T-helper 17 cell (primary cell): Measurements from ENCODE around the gene MLIP. TPM values are rescaled to one million over a fixed set of nuclear protein-coding genes. Genes with fewer than 3 reads are reported as not detected.

Source experiments
- ATAC-seq: fragments of 150-1000 bp; cut with Tn5 transposase; 2 replicates; pipeline ENCODE4 v1.10.0; 2021; ENCODE audit warnings: mild to moderate bottlenecking, moderate library complexity
- DNase-seq, 3 donors: peaks; one replicate each; pipeline versions ENCODE4 v3.0.0 to v3.0.0-alpha.2; 2020 to 2021
- H3K9me3 ChIP-seq: one replicate; pipeline ENCODE4 v1.7.0; 2013; ENCODE audit warnings: low read length, mild to moderate bottlenecking; ENCODE audit not compliant: control insufficient read depth, poor library complexity, severe bottlenecking
- H3K27ac Mint-ChIP-seq: one replicate; pipeline ENCODE4 v1.8.0; 2022; ENCODE audit warnings: mild to moderate bottlenecking, moderate library complexity, mixed read lengths
- H3K27me3 Mint-ChIP-seq: one replicate; pipeline ENCODE4 v1.8.0; 2022; ENCODE audit warnings: mixed read lengths
- H3K36me3 Mint-ChIP-seq: one replicate; pipeline ENCODE4 v1.8.0; 2022; ENCODE audit warnings: low read depth, mixed read lengths
- H3K4me1 Mint-ChIP-seq: one replicate; pipeline ENCODE4 v1.8.0; 2022; ENCODE audit warnings: mild to moderate bottlenecking, mixed read lengths
- H3K4me3 Mint-ChIP-seq: one replicate; pipeline ENCODE4 v1.8.0; 2022; ENCODE audit warnings: mild to moderate bottlenecking, moderate library complexity, mixed read lengths
- total RNA-seq, 4 donors: library from RNA in 2 of 4; stranded (reverse) in 2 of 4; gene quantifications; one replicate each; pipeline ENCODE4 v1.2.3 and lab custom pipeline; 2022 to 2026

MLIP gene
- total RNA-seq, 2 donors from 2014 or later = not detected

- Mint-ChIP-seq H3K27ac (no peak overlapping the region), H3K4me3 (no peak overlapping the region), H3K27me3 (peaks cover 6% of the 10 kb centered on the region), H3K36me3 (no peaks in the 10 kb centered on the region), H3K4me1 (no peaks in the 10 kb centered on the region)
- no peaks in the 10 kb centered on the region for H3K9me3 ChIP-seq
- no peak for DNase-seq
- ATAC-seq = no peak
Observed at GRCh38 chr6:54103497-54103896, 7.7 kb upstream of the MLIP start.

GRCh38 chr6:54106727-54107126 lies 4.5 kb upstream of the MLIP start:
- no peak for ATAC-seq
- no peaks in the 10 kb centered on the region for H3K36me3 Mint-ChIP-seq

GRCh38 chr6:54107470-54108090 lies 3.7 kb upstream of the MLIP start:
- H3K4me1 Mint-ChIP-seq = no peaks in the 10 kb centered on the region
- no peak for DNase-seq
- no peak overlapping the region for H3K4me3 Mint-ChIP-seq
- H3K27me3 Mint-ChIP-seq = peaks cover 6% of the 10 kb centered on the region
- H3K27ac Mint-ChIP-seq = no peak overlapping the region
- no peaks in the 10 kb centered on the region for H3K9me3 ChIP-seq
- no peaks in the 10 kb centered on the region for H3K36me3 Mint-ChIP-seq
- ATAC-seq = no peak

More at GRCh38 chr6:54106727-54107126, 4.5 kb upstream of the MLIP start:
- no peak overlapping the region for H3K27ac Mint-ChIP-seq
- H3K4me3 Mint-ChIP-seq = no peak overlapping the region
- no peaks in the 10 kb centered on the region for H3K4me1 Mint-ChIP-seq
- no peaks in the 10 kb centered on the region for H3K9me3 ChIP-seq
- H3K27me3 Mint-ChIP-seq = peaks cover 6% of the 10 kb centered on the region
- no peak for DNase-seq

GRCh38 chr6:54108271-54108670 lies 3.0 kb upstream of the MLIP start:
- ATAC-seq = no peak
- Mint-ChIP-seq H3K4me3 (no peak overlapping the region), H3K27ac (no peak overlapping the region), H3K4me1 (no peaks in the 10 kb centered on the region), H3K27me3 (peaks cover 6% of the 10 kb centered on the region), H3K36me3 (no peaks in the 10 kb centered on the region)
- no peak for DNase-seq
- H3K9me3 ChIP-seq = no peaks in the 10 kb centered on the region

GRCh38 chr6:54109586-54109985 lies 1.7 kb upstream of the MLIP start:
- no peaks in the 10 kb centered on the region for H3K4me1 Mint-ChIP-seq
- no peak overlapping the region for H3K4me3 Mint-ChIP-seq
- H3K9me3 ChIP-seq = no peaks in the 10 kb centered on the region
- no peak for ATAC-seq
- no peak for DNase-seq
- H3K27me3 Mint-ChIP-seq = peaks cover 2% of the 10 kb centered on the region
- H3K36me3 Mint-ChIP-seq = no peaks in the 10 kb centered on the region
- H3K27ac Mint-ChIP-seq = no peak overlapping the region

GRCh38 chr6:54112151-54112650 lies 958 bp downstream of the MLIP start:
- ATAC-seq = no peak
- no peaks in the 10 kb centered on the region for H3K27me3 Mint-ChIP-seq
- no peak overlapping the region for H3K27ac Mint-ChIP-seq
- H3K4me1 Mint-ChIP-seq = no peaks in the 10 kb centered on the region
- no peak for DNase-seq
- no peak overlapping the region for H3K4me3 Mint-ChIP-seq
- H3K9me3 ChIP-seq = no peaks in the 10 kb centered on the region
- H3K36me3 Mint-ChIP-seq = no peaks in the 10 kb centered on the region

- Mint-ChIP-seq H3K4me3 (no peak overlapping the region), H3K27ac (no peak overlapping the region), H3K27me3 (no peaks in the 10 kb centered on the region), H3K4me1 (no peaks in the 10 kb centered on the region), H3K36me3 (no peaks in the 10 kb centered on the region)
- DNase-seq = no peak
- H3K9me3 ChIP-seq = no peaks in the 10 kb centered on the region
- ATAC-seq = no peak
Observed at GRCh38 chr6:54114991-54115390, 3.7 kb downstream of the MLIP start.

- no peak for DNase-seq
- H3K27ac Mint-ChIP-seq = no peak overlapping the region
Observed at GRCh38 chr6:54115966-54116365, 4.7 kb downstream of the MLIP start.

GRCh38 chr6:54118117-54118516 lies 6.9 kb downstream of the MLIP start:
- no peak overlapping the region for H3K4me3 Mint-ChIP-seq

More at GRCh38 chr6:54115966-54116365, 4.7 kb downstream of the MLIP start:
- H3K9me3 ChIP-seq = no peaks in the 10 kb centered on the region
- Mint-ChIP-seq H3K36me3 (no peaks in the 10 kb centered on the region), H3K4me1 (no peaks in the 10 kb centered on the region), H3K4me3 (no peak overlapping the region), H3K27me3 (no peaks in the 10 kb centered on the region)
- no peak for ATAC-seq

GRCh38 chr6:54125493-54125892 lies 14.2 kb downstream of the MLIP start:
- no peaks in the 10 kb centered on the region for H3K4me1 Mint-ChIP-seq
- no peaks in the 10 kb centered on the region for H3K9me3 ChIP-seq
- H3K27me3 Mint-ChIP-seq = no peaks in the 10 kb centered on the region
- no peak overlapping the region for H3K27ac Mint-ChIP-seq
- no peak for ATAC-seq
- H3K36me3 Mint-ChIP-seq = no peaks in the 10 kb centered on the region
- H3K4me3 Mint-ChIP-seq = no peak overlapping the region
- DNase-seq = no peak

More at GRCh38 chr6:54118117-54118516, 6.9 kb downstream of the MLIP start:
- no peaks in the 10 kb centered on the region for H3K36me3 Mint-ChIP-seq
- no peak overlapping the region for H3K27ac Mint-ChIP-seq
- H3K9me3 ChIP-seq = no peaks in the 10 kb centered on the region
- H3K4me1 Mint-ChIP-seq = no peaks in the 10 kb centered on the region
- ATAC-seq (no peak), DNase-seq (no peak)
- H3K27me3 Mint-ChIP-seq = no peaks in the 10 kb centered on the region

- no peak for DNase-seq
- Mint-ChIP-seq H3K4me3 (no peak overlapping the region), H3K4me1 (no peaks in the 10 kb centered on the region), H3K36me3 (no peaks in the 10 kb centered on the region), H3K27ac (no peak overlapping the region), H3K27me3 (no peaks in the 10 kb centered on the region)
- H3K9me3 ChIP-seq = no peaks in the 10 kb centered on the region
- ATAC-seq = no peak
Observed at GRCh38 chr6:54130179-54130578, 18.9 kb downstream of the MLIP start.

GRCh38 chr6:54132587-54132986 lies 21.3 kb downstream of the MLIP start:
- no peaks in the 10 kb centered on the region for H3K36me3 Mint-ChIP-seq

GRCh38 chr6:54133186-54133585 lies 21.9 kb downstream of the MLIP start:
- no peaks in the 10 kb centered on the region for H3K36me3 Mint-ChIP-seq
- no peak for ATAC-seq
- no peak overlapping the region for H3K4me3 Mint-ChIP-seq

More at GRCh38 chr6:54132587-54132986, 21.3 kb downstream of the MLIP start:
- ATAC-seq (no peak), DNase-seq (no peak)
- Mint-ChIP-seq H3K4me3 (no peak overlapping the region), H3K4me1 (no peaks in the 10 kb centered on the region), H3K27me3 (no peaks in the 10 kb centered on the region), H3K27ac (no peak overlapping the region)
- no peaks in the 10 kb centered on the region for H3K9me3 ChIP-seq

GRCh38 chr6:54134935-54135334 lies 23.7 kb downstream of the MLIP start:
- DNase-seq = no peak
- H3K4me3 Mint-ChIP-seq = no peak overlapping the region

More at GRCh38 chr6:54133186-54133585, 21.9 kb downstream of the MLIP start:
- Mint-ChIP-seq H3K27me3 (no peaks in the 10 kb centered on the region), H3K4me1 (no peaks in the 10 kb centered on the region), H3K27ac (no peak overlapping the region)
- H3K9me3 ChIP-seq = no peaks in the 10 kb centered on the region
- DNase-seq = no peak

More at GRCh38 chr6:54134935-54135334, 23.7 kb downstream of the MLIP start:
- no peaks in the 10 kb centered on the region for H3K27me3 Mint-ChIP-seq
- H3K9me3 ChIP-seq = no peaks in the 10 kb centered on the region
- H3K27ac Mint-ChIP-seq = no peak overlapping the region
- no peak for ATAC-seq
- H3K36me3 Mint-ChIP-seq = no peaks in the 10 kb centered on the region
- no peaks in the 10 kb centered on the region for H3K4me1 Mint-ChIP-seq
